ENCODE data around the gene OR1C1. TPM values are rescaled to one million over a fixed set of nuclear protein-coding genes. Genes with fewer than 3 reads are reported as not detected.
"Not testable (repeated sequence)": the region's sequence is repeated elsewhere in the genome, so short reads cannot be mapped to it uniquely, and the experiment has no call there.

Gene OR1C1
- total RNA-seq (2014; rRNA removed; shearing (Covaris generic)) (not detected in 2 replicates), total RNA-seq (2022) (not detected in 2 replicates), Bru-seq, nascent RNA (not detected), BruChase-seq, experiment 1, labeled RNA remaining after a 6-hour chase (not detected), BruChase-seq, experiment 2, labeled RNA remaining after a 2-hour chase (not detected)
- long read RNA-seq = 0 reads

- intact Hi-C loops (cut with micrococcal nuclease; ENCODE audit: unreplicated experiment) = no loop called here
- ChIA-PET POLR2A (no interaction called here), CTCF (ENCODE audit: unreplicated experiment) (no interaction called here)
- no peak for DNase-seq (ENCODE audit: low spot score)
- H3K9me3 ChIP-seq (ENCODE audit: low read length) = no peaks in the 10 kb centered on the region
- no peak within 1 kb of the TSS for H3K27ac ChIP-seq (ENCODE audit: low read depth, low read length, poor library complexity, severe bottlenecking)
- H3K4me1 ChIP-seq (ENCODE audit: insufficient read depth, low read length, poor library complexity, severe bottlenecking) = no peaks in the 10 kb centered on the region
- no peaks in the 10 kb centered on the region for H3K36me3 ChIP-seq (ENCODE audit: insufficient read depth, low read length)
- no peak within 1 kb of the TSS for H2AFZ ChIP-seq (ENCODE audit: low read length)
- no peaks in the 10 kb centered on the region for H4K20me1 ChIP-seq (ENCODE audit: insufficient read depth, low read length)
- no peak within 1 kb of the TSS for H3K4me2 ChIP-seq (ENCODE audit: low read length)
- H3K4me3 ChIP-seq (ENCODE audit: low read depth, low read length, poor library complexity, severe bottlenecking) = no peak within 1 kb of the TSS
- H3K79me2 ChIP-seq (ENCODE audit: insufficient read depth, low read depth, low read length) = no peaks in the 10 kb centered on the region
- TF ChIP-seq EZH2phosphoT487 (IDR thresholded peaks at IDR 0.05; ENCODE audit: borderline replicate concordance, low read depth, low read length) (no peak), CTCF (conservative IDR thresholded peaks at IDR 0.05; ENCODE audit: low read length) (no peak)
- BruUV-seq (replicated peaks) = no TSS peak
- no peaks in the 10 kb centered on the region for H3K9me2 ChIP-seq (ENCODE audit: insufficient read depth, low read length)
These were observed at the start of gene OR1C1 for GRCh38 chr1:247760456-247760855. TSS of gene OR1C1 (minus strand) at chr1:247760556. CDS start at chr1:247758406, 2,150 bp downstream.

- no peak overlapping the region for H3K4me3 ChIP-seq (ENCODE audit: low read depth, low read length, poor library complexity, severe bottlenecking)
- intact Hi-C loops (cut with micrococcal nuclease; ENCODE audit: unreplicated experiment) = no loop called here
- no TSS peak for BruUV-seq (replicated peaks)
- H3K4me1 ChIP-seq (ENCODE audit: insufficient read depth, low read length, poor library complexity, severe bottlenecking) = no peaks in the 10 kb centered on the region
- no peaks in the 10 kb centered on the region for H4K20me1 ChIP-seq (ENCODE audit: insufficient read depth, low read length)
- TF ChIP-seq EZH2phosphoT487 (IDR thresholded peaks at IDR 0.05; ENCODE audit: borderline replicate concordance, low read depth, low read length) = no peak
- TF ChIP-seq CTCF (conservative IDR thresholded peaks at IDR 0.05; ENCODE audit: low read length) = no peak
- no peaks in the 10 kb centered on the region for H3K79me2 ChIP-seq (ENCODE audit: insufficient read depth, low read depth, low read length)
- POLR2A ChIA-PET = interaction anchor here (0.6 kb wide), 1 partner anchor 30 kb away, joined by 4 read pairs; no protein-coding TSS in a partner anchor
- no peaks in the 10 kb centered on the region for H3K36me3 ChIP-seq (ENCODE audit: insufficient read depth, low read length)
- no peak for DNase-seq (ENCODE audit: low spot score)
- 0 out of 2 replicates have a peak, but pooled peaks cover 10% of the 10 kb centered on the region for H3K9me3 ChIP-seq (ENCODE audit: low read length)
- H2AFZ ChIP-seq (ENCODE audit: low read length) = no peak overlapping the region
- H3K9me2 ChIP-seq (ENCODE audit: insufficient read depth, low read length) = no peaks in the 10 kb centered on the region
- H3K4me2 ChIP-seq (ENCODE audit: low read length) = no peak overlapping the region
- no peak overlapping the region for H3K27ac ChIP-seq (ENCODE audit: low read depth, low read length, poor library complexity, severe bottlenecking)
- CTCF ChIA-PET (ENCODE audit: unreplicated experiment) = no interaction called here
These were observed 37.2 kb upstream of the OR1C1 start for GRCh38 chr1:247797518-247797917.

GRCh38 chr1:247769603-247770002 lies 9.2 kb upstream of the OR1C1 start:
- no peaks in the 10 kb centered on the region for H3K9me3 ChIP-seq (ENCODE audit: low read length)
- no peaks in the 10 kb centered on the region for H3K9me2 ChIP-seq (ENCODE audit: insufficient read depth, low read length)
- no peaks in the 10 kb centered on the region for H3K4me1 ChIP-seq (ENCODE audit: insufficient read depth, low read length, poor library complexity, severe bottlenecking)
- H2AFZ ChIP-seq (ENCODE audit: low read length) = no peak overlapping the region
- no peaks in the 10 kb centered on the region for H3K36me3 ChIP-seq (ENCODE audit: insufficient read depth, low read length)
- CTCF ChIA-PET (ENCODE audit: unreplicated experiment) = no interaction called here
- no peak for DNase-seq (ENCODE audit: low spot score)
- H4K20me1 ChIP-seq (ENCODE audit: insufficient read depth, low read length) = no peaks in the 10 kb centered on the region
- POLR2A ChIA-PET = no interaction called here
- intact Hi-C loops (cut with micrococcal nuclease; ENCODE audit: unreplicated experiment) = no loop called here
- TF ChIP-seq EZH2phosphoT487 (IDR thresholded peaks at IDR 0.05; ENCODE audit: borderline replicate concordance, low read depth, low read length) = no peak
- TF ChIP-seq CTCF (conservative IDR thresholded peaks at IDR 0.05; ENCODE audit: low read length) = no peak
- no peaks in the 10 kb centered on the region for H3K79me2 ChIP-seq (ENCODE audit: insufficient read depth, low read depth, low read length)
- H3K4me3 ChIP-seq (ENCODE audit: low read depth, low read length, poor library complexity, severe bottlenecking) = no peak overlapping the region
- BruUV-seq (replicated peaks) = no TSS peak
- H3K4me2 ChIP-seq (ENCODE audit: low read length) = no peak overlapping the region
- no peak overlapping the region for H3K27ac ChIP-seq (ENCODE audit: low read depth, low read length, poor library complexity, severe bottlenecking)

- H3K9me3 ChIP-seq (ENCODE audit: low read length); intact Hi-C loops (cut with micrococcal nuclease; ENCODE audit: unreplicated experiment); BruUV-seq (replicated peaks); H3K4me3 ChIP-seq (ENCODE audit: low read depth, low read length, poor library complexity, severe bottlenecking); H3K36me3 ChIP-seq (ENCODE audit: insufficient read depth, low read length); POLR2A ChIA-PET; H3K4me2 ChIP-seq (ENCODE audit: low read length); H3K9me2 ChIP-seq (ENCODE audit: insufficient read depth, low read length); DNase-seq (ENCODE audit: low spot score); CTCF ChIA-PET (ENCODE audit: unreplicated experiment); H2AFZ ChIP-seq (ENCODE audit: low read length); H4K20me1 ChIP-seq (ENCODE audit: insufficient read depth, low read length); H3K27ac ChIP-seq (ENCODE audit: low read depth, low read length, poor library complexity, severe bottlenecking); H3K79me2 ChIP-seq (ENCODE audit: insufficient read depth, low read depth, low read length); H3K4me1 ChIP-seq (ENCODE audit: insufficient read depth, low read length, poor library complexity, severe bottlenecking): not testable (repeated sequence)
These were observed 6.0 kb downstream of the OR1C1 start for GRCh38 chr1:247754311-247754710.

All from OCI-LY7 (cell line).